HEK293 (cell line): ENCODE data around the gene ELL.

Experiments
- EGR2 ChIP-seq: fragments of 450-650 bp; formaldehyde crosslinking; IDR thresholded peaks from 2 replicates; pipeline ENCODE4 v1.5.1; 2016; ENCODE audit warnings: low read depth, missing biosample characterization, missing genetic modification characterization
- KLF16 ChIP-seq: fragments of 450-650 bp; formaldehyde crosslinking; IDR thresholded peaks from 2 replicates; pipeline ENCODE4 v1.5.1; 2017; ENCODE audit warnings: missing biosample characterization, missing genetic modification characterization
- KLF7 ChIP-seq: fragments of 450-650 bp; formaldehyde crosslinking; IDR thresholded peaks from 2 replicates; pipeline ENCODE4 v1.5.1; 2016; ENCODE audit warnings: missing biosample characterization, missing genetic modification characterization, borderline replicate concordance
- KLF8 ChIP-seq: fragments of 450-650 bp; formaldehyde crosslinking; IDR thresholded peaks from 2 replicates; pipeline ENCODE4 v1.5.1; 2016; ENCODE audit warnings: missing biosample characterization, missing genetic modification characterization
- MZF1 ChIP-seq: fragments of 450-650 bp; formaldehyde crosslinking; IDR thresholded peaks from 2 replicates; pipeline ENCODE4 v1.5.1; 2017; ENCODE audit warnings: missing biosample characterization, missing genetic modification characterization, borderline replicate concordance
- SP2 ChIP-seq: fragments of 450-650 bp; formaldehyde crosslinking; IDR thresholded peaks from 2 replicates; pipeline ENCODE4 v1.5.1; 2016; ENCODE audit warnings: missing biosample characterization, missing genetic modification characterization
- ZBTB20 ChIP-seq: fragments of 450-650 bp; formaldehyde crosslinking; IDR thresholded peaks from 2 replicates; pipeline ENCODE4 v1.5.1; 2016; ENCODE audit warnings: missing biosample characterization, missing genetic modification characterization
- ZFP3 ChIP-seq: fragments of 450-650 bp; formaldehyde crosslinking; IDR thresholded peaks from 2 replicates; pipeline ENCODE4 v1.5.1; 2016; ENCODE audit warnings: low read depth, missing biosample characterization, missing genetic modification characterization
- ZFP37 ChIP-seq: fragments of 450-650 bp; formaldehyde crosslinking; IDR thresholded peaks from 2 replicates; pipeline ENCODE4 v1.5.1; 2016; ENCODE audit warnings: missing biosample characterization, missing genetic modification characterization
- ZFP69B ChIP-seq: fragments of 450-650 bp; formaldehyde crosslinking; IDR thresholded peaks from 2 replicates; pipeline ENCODE4 v1.5.1; 2016; ENCODE audit warnings: missing biosample characterization, missing genetic modification characterization
- ZNF174 ChIP-seq: fragments of 450-650 bp; formaldehyde crosslinking; IDR thresholded peaks from 2 replicates; pipeline ENCODE4 v1.5.0; 2017; ENCODE audit warnings: missing biosample characterization, mild to moderate bottlenecking, missing genetic modification characterization
- ZNF202 ChIP-seq: fragments of 450-650 bp; formaldehyde crosslinking; IDR thresholded peaks from 2 replicates; pipeline ENCODE4 v1.5.1; 2016; ENCODE audit warnings: missing biosample characterization, missing genetic modification characterization, borderline replicate concordance
- ZNF248 ChIP-seq: fragments of 450-650 bp; formaldehyde crosslinking; IDR thresholded peaks from 2 replicates; pipeline ENCODE4 v1.5.1; 2017; ENCODE audit warnings: missing biosample characterization, missing genetic modification characterization
- ZNF292 ChIP-seq: fragments of 450-650 bp; formaldehyde crosslinking; IDR thresholded peaks from 2 replicates; pipeline ENCODE4 v1.5.1; 2016; ENCODE audit warnings: low read depth, missing biosample characterization, missing genetic modification characterization, borderline replicate concordance
- ZNF302 ChIP-seq: fragments of 450-650 bp; formaldehyde crosslinking; IDR thresholded peaks from 2 replicates; pipeline ENCODE4 v1.5.1; 2016; ENCODE audit warnings: missing biosample characterization, missing genetic modification characterization, low read depth
- ZNF404 ChIP-seq: fragments of 450-650 bp; formaldehyde crosslinking; IDR thresholded peaks from 2 replicates; pipeline ENCODE4 v1.5.1; 2017; ENCODE audit warnings: missing biosample characterization, missing genetic modification characterization
- ZNF433 ChIP-seq: fragments of 450-650 bp; formaldehyde crosslinking; IDR thresholded peaks from 2 replicates; pipeline ENCODE4 v1.5.1; 2016; ENCODE audit warnings: missing biosample characterization, missing genetic modification characterization, low read depth
- ZNF555 ChIP-seq: fragments of 450-650 bp; formaldehyde crosslinking; conservative IDR thresholded peaks from 2 replicates; pipeline ENCODE4 v1.5.1; 2017; ENCODE audit warnings: missing biosample characterization, mild to moderate bottlenecking, missing genetic modification characterization, inconsistent platforms
- ZNF621 ChIP-seq: fragments of 450-650 bp; formaldehyde crosslinking; IDR thresholded peaks from 2 replicates; pipeline ENCODE4 v1.5.1; 2017; ENCODE audit warnings: missing biosample characterization, missing genetic modification characterization
- ZNF624 ChIP-seq: fragments of 450-650 bp; formaldehyde crosslinking; IDR thresholded peaks from 2 replicates; pipeline ENCODE4 v1.5.1; 2017; ENCODE audit warnings: missing biosample characterization, missing genetic modification characterization
- ZNF629 ChIP-seq: fragments of 450-650 bp; formaldehyde crosslinking; IDR thresholded peaks from 2 replicates; pipeline ENCODE4 v1.5.1; 2017; ENCODE audit warnings: missing biosample characterization, missing genetic modification characterization
- ZNF654 ChIP-seq: fragments of 450-650 bp; formaldehyde crosslinking; IDR thresholded peaks from 2 replicates; pipeline ENCODE4 v1.5.1; 2016; ENCODE audit warnings: low read depth, missing biosample characterization, missing genetic modification characterization
- ZNF664 ChIP-seq: fragments of 450-650 bp; formaldehyde crosslinking; IDR thresholded peaks from 2 replicates; pipeline ENCODE4 v1.5.1; 2016; ENCODE audit warnings: missing biosample characterization, missing genetic modification characterization
- ZNF776 ChIP-seq: fragments of 450-650 bp; formaldehyde crosslinking; IDR thresholded peaks from 2 replicates; pipeline ENCODE4 v1.5.0; 2017; ENCODE audit warnings: missing biosample characterization, missing genetic modification characterization, borderline replicate concordance
- ZNF777 ChIP-seq: fragments of 450-650 bp; formaldehyde crosslinking; IDR thresholded peaks from 2 replicates; pipeline ENCODE4 v1.5.1; 2017; ENCODE audit warnings: missing biosample characterization, missing genetic modification characterization, borderline replicate concordance
- TF ChIP-seq, protein P1 (sequence below): fragments of 450-650 bp; formaldehyde crosslinking; IDR thresholded peaks from 2 replicates; pipeline ENCODE4 v1.5.1; 2016; ENCODE audit warnings: missing biosample characterization, missing genetic modification characterization
- TF ChIP-seq, protein P2 (sequence below): fragments of 450-650 bp; formaldehyde crosslinking; IDR thresholded peaks from 2 replicates; pipeline ENCODE4 v1.5.1; 2017; ENCODE audit warnings: missing biosample characterization, missing genetic modification characterization
- TF ChIP-seq, protein P3 (sequence below): fragments of 450-650 bp; formaldehyde crosslinking; IDR thresholded peaks from 2 replicates; pipeline ENCODE4 v1.5.1; 2017; ENCODE audit warnings: missing biosample characterization, mild to moderate bottlenecking, missing genetic modification characterization, moderate library complexity
- TF ChIP-seq, protein P4 (sequence below): fragments of 450-650 bp; formaldehyde crosslinking; conservative IDR thresholded peaks from 2 replicates; pipeline ENCODE4 v1.5.1; 2016; ENCODE audit warnings: low read depth, missing biosample characterization, missing genetic modification characterization
- TF ChIP-seq, protein P5 (sequence below): fragments of 450-650 bp; formaldehyde crosslinking; IDR thresholded peaks from 2 replicates; pipeline ENCODE4 v1.5.1; 2016; ENCODE audit warnings: missing biosample characterization, missing genetic modification characterization

The ELL gene

DNA sequence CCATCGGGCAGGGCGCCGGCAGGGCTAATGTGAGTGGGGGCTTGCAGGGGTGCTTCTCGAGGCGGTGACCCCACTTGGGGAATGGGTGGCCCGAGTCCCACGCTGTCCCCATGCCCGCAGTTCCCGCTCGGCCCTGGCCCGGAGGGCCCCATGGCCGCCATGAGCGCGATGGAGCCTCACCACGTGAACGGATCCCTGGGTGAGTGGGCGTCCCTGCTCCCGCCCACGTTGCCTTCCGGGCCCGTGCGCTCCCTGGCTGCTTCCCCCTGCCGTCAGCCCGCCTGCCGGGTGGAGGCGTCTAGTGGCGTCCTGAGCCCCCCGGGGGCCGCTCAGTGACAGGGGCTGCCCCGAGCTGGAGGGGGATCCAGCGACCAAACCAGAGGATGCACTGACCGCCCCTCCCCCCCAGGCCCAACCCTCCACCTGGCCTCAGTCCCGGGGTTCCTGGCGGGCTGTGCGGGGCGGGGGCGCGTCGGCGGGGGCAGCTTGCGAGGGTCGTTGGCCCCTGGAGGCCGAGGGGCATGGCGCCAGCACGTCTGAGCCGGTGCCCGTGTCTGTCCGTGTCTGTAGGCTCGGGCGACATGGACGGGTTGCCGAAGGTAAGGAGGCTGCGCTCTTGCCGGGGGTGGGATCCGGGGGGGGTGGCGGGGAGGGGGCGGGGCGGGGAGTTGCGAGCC is 88.7 kb downstream of the ELL start (continued):
- TF ChIP-seq, protein P1, sequence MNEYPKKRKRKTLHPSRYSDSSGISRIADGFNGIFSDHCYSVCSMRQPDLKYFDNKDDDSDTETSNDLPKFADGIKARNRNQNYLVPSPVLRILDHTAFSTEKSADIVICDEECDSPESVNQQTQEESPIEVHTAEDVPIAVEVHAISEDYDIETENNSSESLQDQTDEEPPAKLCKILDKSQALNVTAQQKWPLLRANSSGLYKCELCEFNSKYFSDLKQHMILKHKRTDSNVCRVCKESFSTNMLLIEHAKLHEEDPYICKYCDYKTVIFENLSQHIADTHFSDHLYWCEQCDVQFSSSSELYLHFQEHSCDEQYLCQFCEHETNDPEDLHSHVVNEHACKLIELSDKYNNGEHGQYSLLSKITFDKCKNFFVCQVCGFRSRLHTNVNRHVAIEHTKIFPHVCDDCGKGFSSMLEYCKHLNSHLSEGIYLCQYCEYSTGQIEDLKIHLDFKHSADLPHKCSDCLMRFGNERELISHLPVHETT (tag by site-specific recombination): 0 out of 2 replicates have a peak, but pooled peaks have one; percentile 54
- no peak for TF ChIP-seq ZFP3 (tag by site-specific recombination)
- TF ChIP-seq ZBTB20: peak; percentile 77; the same call in 1 of the 2 replicates
- TF ChIP-seq ZNF654 (tag by site-specific recombination): no peak
- TF ChIP-seq KLF8: peak; percentile 96
- TF ChIP-seq ZNF404 (tag by site-specific recombination): no peak
- no peak for TF ChIP-seq ZNF624 (tag by site-specific recombination)
- no peak for TF ChIP-seq ZNF664
- TF ChIP-seq, protein P2, sequence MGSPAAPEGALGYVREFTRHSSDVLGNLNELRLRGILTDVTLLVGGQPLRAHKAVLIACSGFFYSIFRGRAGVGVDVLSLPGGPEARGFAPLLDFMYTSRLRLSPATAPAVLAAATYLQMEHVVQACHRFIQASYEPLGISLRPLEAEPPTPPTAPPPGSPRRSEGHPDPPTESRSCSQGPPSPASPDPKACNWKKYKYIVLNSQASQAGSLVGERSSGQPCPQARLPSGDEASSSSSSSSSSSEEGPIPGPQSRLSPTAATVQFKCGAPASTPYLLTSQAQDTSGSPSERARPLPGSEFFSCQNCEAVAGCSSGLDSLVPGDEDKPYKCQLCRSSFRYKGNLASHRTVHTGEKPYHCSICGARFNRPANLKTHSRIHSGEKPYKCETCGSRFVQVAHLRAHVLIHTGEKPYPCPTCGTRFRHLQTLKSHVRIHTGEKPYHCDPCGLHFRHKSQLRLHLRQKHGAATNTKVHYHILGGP (tag by site-specific recombination): no peak
- TF ChIP-seq ZNF629 (tag by site-specific recombination): peak; percentile 69
- TF ChIP-seq, protein P3, sequence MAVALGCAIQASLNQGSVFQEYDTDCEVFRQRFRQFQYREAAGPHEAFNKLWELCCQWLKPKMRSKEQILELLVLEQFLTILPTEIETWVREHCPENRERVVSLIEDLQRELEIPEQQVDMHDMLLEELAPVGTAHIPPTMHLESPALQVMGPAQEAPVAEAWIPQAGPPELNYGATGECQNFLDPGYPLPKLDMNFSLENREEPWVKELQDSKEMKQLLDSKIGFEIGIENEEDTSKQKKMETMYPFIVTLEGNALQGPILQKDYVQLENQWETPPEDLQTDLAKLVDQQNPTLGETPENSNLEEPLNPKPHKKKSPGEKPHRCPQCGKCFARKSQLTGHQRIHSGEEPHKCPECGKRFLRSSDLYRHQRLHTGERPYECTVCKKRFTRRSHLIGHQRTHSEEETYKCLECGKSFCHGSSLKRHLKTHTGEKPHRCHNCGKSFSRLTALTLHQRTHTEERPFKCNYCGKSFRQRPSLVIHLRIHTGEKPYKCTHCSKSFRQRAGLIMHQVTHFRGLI (tag by site-specific recombination): no peak
- TF ChIP-seq ZNF433 (tag by site-specific recombination): no peak
- TF ChIP-seq KLF16 (tag by site-specific recombination): peak; percentile 98
- no peak for TF ChIP-seq ZNF302 (tag by site-specific recombination)
- TF ChIP-seq ZFP37 (tag by site-specific recombination): peak; percentile 91
- no peak for TF ChIP-seq ZNF555
- TF ChIP-seq MZF1 (tag by site-specific recombination): no peak
- TF ChIP-seq ZNF621 (tag by site-specific recombination): no peak
- peak; percentile 97 for TF ChIP-seq EGR2 (tag by site-specific recombination)
- peak; percentile 66 for TF ChIP-seq ZNF777 (tag by site-specific recombination)
- TF ChIP-seq ZNF202 (tag by site-specific recombination): no peak
- TF ChIP-seq ZNF174 (tag by site-specific recombination): no peak
- TF ChIP-seq ZNF292: no peak
- peak; percentile 89 for TF ChIP-seq SP2 (tag by site-specific recombination)
- TF ChIP-seq, protein P4, sequence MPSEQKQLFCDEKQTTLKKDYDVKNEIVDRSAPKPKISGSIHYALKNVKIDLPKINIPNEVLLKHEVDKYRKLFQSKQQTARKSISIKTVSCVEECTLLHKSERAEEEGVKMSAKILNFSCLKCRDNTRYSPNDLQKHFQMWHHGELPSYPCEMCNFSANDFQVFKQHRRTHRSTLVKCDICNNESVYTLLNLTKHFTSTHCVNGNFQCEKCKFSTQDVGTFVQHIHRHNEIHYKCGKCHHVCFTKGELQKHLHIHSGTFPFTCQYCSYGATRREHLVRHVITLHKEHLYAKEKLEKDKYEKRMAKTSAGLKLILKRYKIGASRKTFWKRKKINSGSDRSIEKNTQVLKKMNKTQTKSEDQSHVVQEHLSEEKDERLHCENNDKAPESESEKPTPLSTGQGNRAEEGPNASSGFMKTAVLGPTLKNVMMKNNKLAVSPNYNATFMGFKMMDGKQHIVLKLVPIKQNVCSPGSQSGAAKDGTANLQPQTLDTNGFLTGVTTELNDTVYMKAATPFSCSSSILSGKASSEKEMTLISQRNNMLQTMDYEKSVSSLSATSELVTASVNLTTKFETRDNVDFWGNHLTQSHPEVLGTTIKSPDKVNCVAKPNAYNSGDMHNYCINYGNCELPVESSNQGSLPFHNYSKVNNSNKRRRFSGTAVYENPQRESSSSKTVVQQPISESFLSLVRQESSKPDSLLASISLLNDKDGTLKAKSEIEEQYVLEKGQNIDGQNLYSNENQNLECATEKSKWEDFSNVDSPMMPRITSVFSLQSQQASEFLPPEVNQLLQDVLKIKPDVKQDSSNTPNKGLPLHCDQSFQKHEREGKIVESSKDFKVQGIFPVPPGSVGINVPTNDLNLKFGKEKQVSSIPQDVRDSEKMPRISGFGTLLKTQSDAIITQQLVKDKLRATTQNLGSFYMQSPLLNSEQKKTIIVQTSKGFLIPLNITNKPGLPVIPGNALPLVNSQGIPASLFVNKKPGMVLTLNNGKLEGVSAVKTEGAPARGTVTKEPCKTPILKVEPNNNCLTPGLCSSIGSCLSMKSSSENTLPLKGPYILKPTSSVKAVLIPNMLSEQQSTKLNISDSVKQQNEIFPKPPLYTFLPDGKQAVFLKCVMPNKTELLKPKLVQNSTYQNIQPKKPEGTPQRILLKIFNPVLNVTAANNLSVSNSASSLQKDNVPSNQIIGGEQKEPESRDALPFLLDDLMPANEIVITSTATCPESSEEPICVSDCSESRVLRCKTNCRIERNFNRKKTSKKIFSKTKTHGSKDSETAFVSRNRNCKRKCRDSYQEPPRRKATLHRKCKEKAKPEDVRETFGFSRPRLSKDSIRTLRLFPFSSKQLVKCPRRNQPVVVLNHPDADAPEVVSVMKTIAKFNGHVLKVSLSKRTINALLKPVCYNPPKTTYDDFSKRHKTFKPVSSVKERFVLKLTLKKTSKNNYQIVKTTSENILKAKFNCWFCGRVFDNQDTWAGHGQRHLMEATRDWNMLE (tag by site-specific recombination): no peak
- TF ChIP-seq KLF7 (tag by site-specific recombination): 0 out of 2 replicates have a peak, but pooled peaks have one; percentile 34
- TF ChIP-seq ZNF248 (tag by site-specific recombination): no peak
- no peak for TF ChIP-seq ZNF776 (tag by site-specific recombination)
- TF ChIP-seq, protein P5, sequence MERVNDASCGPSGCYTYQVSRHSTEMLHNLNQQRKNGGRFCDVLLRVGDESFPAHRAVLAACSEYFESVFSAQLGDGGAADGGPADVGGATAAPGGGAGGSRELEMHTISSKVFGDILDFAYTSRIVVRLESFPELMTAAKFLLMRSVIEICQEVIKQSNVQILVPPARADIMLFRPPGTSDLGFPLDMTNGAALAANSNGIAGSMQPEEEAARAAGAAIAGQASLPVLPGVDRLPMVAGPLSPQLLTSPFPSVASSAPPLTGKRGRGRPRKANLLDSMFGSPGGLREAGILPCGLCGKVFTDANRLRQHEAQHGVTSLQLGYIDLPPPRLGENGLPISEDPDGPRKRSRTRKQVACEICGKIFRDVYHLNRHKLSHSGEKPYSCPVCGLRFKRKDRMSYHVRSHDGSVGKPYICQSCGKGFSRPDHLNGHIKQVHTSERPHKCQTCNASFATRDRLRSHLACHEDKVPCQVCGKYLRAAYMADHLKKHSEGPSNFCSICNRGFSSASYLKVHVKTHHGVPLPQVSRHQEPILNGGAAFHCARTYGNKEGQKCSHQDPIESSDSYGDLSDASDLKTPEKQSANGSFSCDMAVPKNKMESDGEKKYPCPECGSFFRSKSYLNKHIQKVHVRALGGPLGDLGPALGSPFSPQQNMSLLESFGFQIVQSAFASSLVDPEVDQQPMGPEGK (tag by site-specific recombination): peak; percentile 99
- TF ChIP-seq ZFP69B (tag by site-specific recombination): peak; percentile 69
